NCI-H2029 treated with DMSO at 0.1 percent for 48 hours (cell line): Measurements from ENCODE around the gene EXD3.
"Not testable (repeated sequence)": the region's sequence is repeated elsewhere in the genome, so short reads cannot be mapped to it uniquely, and the experiment has no call there.

Experiments
- DNase-seq: peaks from one replicate; lab custom pipeline; 2025; lab: John Stamatoyannopoulos, UW

EXD3 gene

GRCh38 chr9:137459152-137459600, 36.2 kb upstream of the EXD3 start, which contains the start of gene NSMF:
Gene NSMF, minus strand, starts transcription at chr9:137459334. Its CDS starts 232 bp downstream, at chr9:137459102.
- peak; percentile 52 for DNase-seq

DNA sequence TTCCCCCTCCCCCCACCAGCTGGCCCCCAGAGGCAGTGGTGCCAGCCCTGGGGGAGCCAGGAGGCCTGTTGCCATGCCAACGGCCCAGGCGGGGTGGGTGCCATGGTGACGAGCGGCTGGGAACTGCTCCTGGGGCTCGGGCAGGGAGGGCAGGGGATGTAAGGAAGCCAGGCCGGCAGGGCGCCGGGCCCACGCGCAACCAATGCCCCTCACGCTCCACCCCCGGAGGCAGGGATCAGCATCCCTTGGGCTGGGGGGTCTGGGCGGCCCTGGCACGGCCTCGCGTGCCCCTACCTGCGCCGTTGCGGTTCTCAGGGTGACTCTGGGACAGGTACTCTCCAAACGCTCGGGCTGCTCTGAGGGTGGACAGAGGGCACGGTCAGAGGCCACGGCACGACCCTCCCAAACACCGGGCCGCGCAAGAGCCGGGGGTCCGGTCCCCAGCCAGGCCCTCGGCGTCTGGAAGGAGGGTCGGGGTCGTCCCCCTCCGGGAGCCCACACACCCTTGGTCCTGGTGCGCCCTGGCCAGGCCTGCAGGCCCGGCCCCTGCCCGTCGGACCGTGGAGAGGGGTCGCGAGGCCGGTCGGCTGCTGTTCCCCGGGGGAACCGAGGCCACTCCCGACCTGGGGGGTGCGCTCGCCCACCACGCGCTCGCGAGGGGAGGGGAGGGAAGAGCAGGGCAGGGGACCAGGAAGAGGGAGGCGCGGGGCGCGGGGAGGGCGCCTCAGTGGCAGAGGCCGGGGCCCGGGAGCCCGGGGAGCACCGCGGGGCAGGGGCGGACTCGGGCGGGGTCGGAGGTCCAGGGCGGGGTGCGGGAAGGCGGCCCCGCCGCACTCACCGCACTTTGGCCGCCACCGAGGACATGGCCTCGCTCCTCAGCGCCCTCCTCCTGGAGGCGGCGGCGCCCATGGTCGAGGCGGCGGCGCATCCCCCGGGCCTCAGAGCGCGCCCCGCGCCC, 35.5 kb upstream of the EXD3 start:
- no peak for DNase-seq

GRCh38 chr9:137457406-137458193, 34.6 kb upstream of the EXD3 start:
- DNase-seq = no peak

- no peak for DNase-seq
Observed at GRCh38 chr9:137456864-137457405, 34.0 kb upstream of the EXD3 start.

DNA sequence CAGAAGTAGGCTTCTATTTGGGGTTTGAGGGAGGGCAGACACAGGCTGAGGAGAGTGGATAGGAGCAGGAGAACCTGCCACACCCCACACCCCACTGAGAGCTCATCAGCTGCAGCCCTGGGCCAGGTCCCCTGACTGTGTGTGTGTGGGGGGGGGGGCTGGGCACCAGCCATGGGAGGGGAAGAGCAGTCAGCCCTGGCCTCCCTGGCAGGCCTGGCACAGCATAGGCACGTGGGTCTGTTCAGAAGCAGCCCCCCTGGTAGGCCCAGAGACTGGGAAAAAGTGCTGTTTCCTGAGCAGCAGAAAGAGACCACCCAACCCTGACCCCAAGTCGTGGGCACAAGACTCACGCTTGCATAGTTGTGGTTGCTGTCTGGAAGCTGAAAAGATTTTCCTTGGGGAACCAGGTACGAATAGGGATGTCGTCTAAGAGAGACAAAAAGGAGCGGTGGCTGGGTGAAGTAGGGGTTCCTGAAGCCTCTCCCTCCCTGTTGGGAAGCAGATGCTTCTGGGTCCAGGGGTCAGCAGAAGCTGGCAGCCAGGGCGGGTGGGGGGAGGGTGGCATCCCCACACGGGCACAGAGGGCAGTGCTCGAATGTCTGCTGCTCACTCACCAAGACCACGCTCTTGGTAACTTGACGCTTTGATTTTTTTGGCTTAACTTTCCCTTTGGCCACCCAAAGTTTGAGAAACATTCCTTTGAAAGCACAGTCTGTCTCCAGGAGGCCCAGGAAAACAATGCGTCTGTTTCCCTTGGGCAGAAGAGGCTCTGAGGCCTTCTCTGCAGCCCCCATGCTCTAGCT, 33.3 kb upstream of the EXD3 start:
- DNase-seq = no peak

GRCh38 chr9:137455359-137455991, 32.5 kb upstream of the EXD3 start:
- no peak for DNase-seq

DNA sequence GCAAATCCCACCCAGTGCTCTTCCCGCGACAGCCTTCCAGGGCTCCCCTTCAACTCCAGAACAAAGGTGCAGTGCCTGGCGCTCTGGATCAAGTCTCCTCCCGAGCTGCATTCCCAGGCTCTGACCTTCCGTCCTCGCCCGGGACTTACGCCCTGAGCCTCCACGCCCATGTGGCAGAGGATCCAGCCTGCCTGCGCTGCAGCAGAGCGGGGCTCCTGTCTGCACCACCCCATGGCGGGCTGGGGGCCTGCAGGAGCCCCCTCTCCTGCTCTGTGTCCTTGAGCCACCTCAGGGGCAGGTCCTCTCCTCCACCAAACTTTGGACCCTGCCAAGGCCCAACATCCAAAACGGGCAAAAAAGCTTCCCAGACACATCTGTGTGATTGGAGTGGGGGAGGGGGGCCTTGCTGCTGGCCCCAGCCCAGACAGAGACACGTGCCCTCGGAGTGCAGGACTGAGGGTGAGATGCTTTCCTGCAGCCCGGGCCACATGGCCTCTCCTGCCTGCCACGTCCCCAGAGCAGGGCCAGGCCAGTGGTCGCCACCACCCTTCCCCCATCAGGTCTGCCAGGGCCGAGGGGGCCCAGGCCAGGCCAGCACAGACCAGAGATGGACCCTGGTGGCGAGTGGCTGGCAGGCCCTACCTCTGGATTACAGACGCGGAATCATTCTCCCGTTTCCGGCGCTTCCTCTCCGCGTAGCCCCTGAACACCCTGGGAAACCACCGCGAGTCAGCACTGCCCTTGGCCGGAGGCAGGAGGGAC, 31.8 kb upstream of the EXD3 start:
- no peak for DNase-seq

GRCh38 chr9:137454145-137454596, 31.2 kb upstream of the EXD3 start:
- DNase-seq = no peak

DNA sequence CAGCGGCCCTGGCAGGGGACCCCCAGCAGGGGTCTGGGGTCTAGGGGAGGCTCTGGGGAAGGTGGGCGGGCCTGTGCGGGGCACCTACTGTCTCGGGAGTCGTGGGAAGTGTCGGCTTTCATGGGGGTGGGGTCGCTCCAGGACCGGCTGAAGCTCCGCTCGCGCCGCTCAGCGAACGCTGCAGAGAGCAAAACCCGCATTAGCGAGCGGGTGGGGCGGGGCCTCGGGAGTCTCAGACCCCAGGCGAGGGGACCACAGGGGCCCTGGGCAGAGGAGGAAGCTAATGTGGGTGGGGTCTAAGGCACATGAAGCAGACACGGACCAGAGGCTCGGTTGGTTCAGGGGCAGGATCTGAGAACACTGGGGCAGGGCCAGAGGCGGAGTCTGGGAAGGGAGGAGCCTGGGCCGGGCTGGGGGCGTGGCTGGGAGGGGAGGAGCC, 30.7 kb upstream of the EXD3 start:
- DNase-seq = peak; percentile 11

GRCh38 chr9:137452761-137453642, 30.0 kb upstream of the EXD3 start:
- DNase-seq = no peak

- DNase-seq = no peak
Observed at GRCh38 chr9:137452006-137452760, 29.2 kb upstream of the EXD3 start.

- DNase-seq = not testable (repeated sequence)
Observed at GRCh38 chr9:137451264-137452005, 28.5 kb upstream of the EXD3 start.

DNA sequence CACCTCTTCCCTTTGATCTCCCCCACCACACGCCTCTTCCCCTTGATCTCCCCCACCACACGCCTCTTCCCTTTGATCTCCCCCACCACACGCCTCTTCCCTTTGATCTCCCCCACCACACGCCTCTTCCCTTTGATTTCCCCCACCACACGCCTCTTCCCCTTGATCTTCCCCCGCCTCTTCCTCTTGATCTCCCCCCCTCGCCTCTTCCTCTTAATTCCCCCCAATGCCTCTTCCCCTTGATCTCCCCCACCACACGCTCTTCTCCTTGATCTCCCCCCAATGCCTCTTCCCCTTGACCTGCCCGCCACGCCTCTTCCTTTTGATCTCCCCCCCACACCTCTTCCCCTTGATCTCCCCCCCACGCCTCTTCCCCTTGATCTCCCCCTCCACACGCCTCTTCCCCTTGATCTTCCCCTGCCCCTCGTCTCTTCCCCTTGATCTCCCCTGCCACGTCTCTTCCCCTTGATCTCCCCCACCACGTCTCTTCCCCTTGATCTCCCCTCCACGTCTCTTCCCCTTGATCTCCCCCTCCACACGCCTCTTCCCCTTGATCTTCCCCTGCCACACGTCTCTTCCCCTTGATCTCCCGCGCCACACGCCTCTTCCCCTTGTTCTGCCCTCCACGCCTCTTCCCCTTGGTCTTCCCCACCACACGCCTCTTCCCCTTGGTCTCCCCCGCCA, 27.7 kb upstream of the EXD3 start:
- DNase-seq = not testable (repeated sequence)

- DNase-seq = no peak
Observed at GRCh38 chr9:137449931-137450538, 27.1 kb upstream of the EXD3 start.

GRCh38 chr9:137449081-137449844, 26.3 kb upstream of the EXD3 start:
- DNase-seq = no peak

- no peak for DNase-seq
Observed at GRCh38 chr9:137448602-137448962, 25.6 kb upstream of the EXD3 start.
